Measurements from ENCODE around the gene RRP15. TPM values are rescaled to one million over a fixed set of nuclear protein-coding genes. Genes with fewer than 3 reads are reported as not detected.

The RRP15 gene
- total and polyA plus RNA-seq, 2 experiments from 2014 or later: 19.8 to 86.5 TPM

Small RNA genes lying within 50 kb of the gene (small RNA-seq; reads per million reads assigned to genes)
- gene AC096638.1 (ENCODE audit: low replicate concordance): not detected

Other genes starting within 250 kb of the RRP15 start
- 0.19 and 1.4 TPM in 2 replicates for gene TGFB2, start 60.0 kb downstream of the RRP15 start, total RNA-seq (2014; rRNA removed; shearing (Covaris generic))
- 0.31 and 0.63 TPM in 2 replicates for gene TGFB2, start 60.0 kb downstream of the RRP15 start, polyA plus RNA-seq (2016; fragmentation: Nextera tagmentation; extraction: Ambion mirVana)